Measurements from ENCODE around the gene HSD17B2.

HSD17B2 gene

GRCh38 chr16:82067042-82067803, 32.2 kb downstream of the HSD17B2 start:
- Histone ChIP-seq H3K79me2 (ENCODE audit: insufficient read depth, low read length) (no peaks in the 10 kb centered on the region), H3K4me2 (ENCODE audit: low read depth, low read length, poor library complexity, severe bottlenecking) (no peak overlapping the region), H2AFZ (ENCODE audit: low read length) (no peak overlapping the region), H3K4me3 (ENCODE audit: low read length, poor library complexity, severe bottlenecking) (no peak overlapping the region), H3K4me1 (ENCODE audit: insufficient read depth, low read length, poor library complexity, severe bottlenecking) (no peaks in the 10 kb centered on the region), H3K9ac (ENCODE audit: low read depth, low read length, poor library complexity, severe bottlenecking) (no peak overlapping the region), H3K9me3 (ENCODE audit: insufficient read depth, low read depth, low read length) (no peaks in the 10 kb centered on the region), H3K9me2 (replicated peaks; ENCODE audit: low read depth, low read length) (no peaks in the 10 kb centered on the region), H3K36me3 (ENCODE audit: insufficient read depth, low read length) (no peaks in the 10 kb centered on the region), H4K20me1 (ENCODE audit: insufficient read depth, low read length, poor library complexity, severe bottlenecking) (no peaks in the 10 kb centered on the region), H3F3A (ENCODE audit: low read depth) (no peaks in the 10 kb centered on the region), H3K27me3 (ENCODE audit: insufficient read depth, low read length, poor library complexity, severe bottlenecking) (no peaks in the 10 kb centered on the region)
- TF ChIP-seq EZH2phosphoT487 (IDR thresholded peaks at IDR 0.05; ENCODE audit: borderline replicate concordance) (no peak), CTCF (conservative IDR thresholded peaks at IDR 0.05; ENCODE audit: low read length) (no peak)

DNA sequence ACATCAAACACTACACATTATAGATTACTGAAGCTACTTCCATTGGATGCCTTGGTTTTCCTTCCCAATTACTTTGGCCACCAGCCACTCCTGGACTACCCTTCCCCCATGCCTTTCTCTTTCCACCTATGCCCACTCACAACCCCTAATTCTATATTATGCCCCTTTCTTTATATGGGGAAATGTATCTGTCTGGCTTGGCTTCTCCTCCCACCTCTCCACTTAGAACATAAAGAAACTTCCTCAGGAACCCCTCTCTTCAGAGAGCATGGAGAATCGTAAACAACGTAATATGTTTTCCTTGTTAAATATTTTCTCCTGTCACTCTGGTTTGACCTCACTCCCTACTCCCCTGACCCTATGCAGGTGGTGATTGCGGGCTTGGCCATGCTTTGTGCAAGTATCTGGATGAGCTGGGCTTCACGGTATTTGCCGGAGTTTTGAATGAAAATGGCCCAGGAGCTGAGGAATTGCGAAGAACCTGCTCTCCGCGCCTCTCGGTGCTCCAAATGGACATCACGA, 32.8 kb downstream of the HSD17B2 start:
- H3K79me2 ChIP-seq (ENCODE audit: insufficient read depth, low read length), result no peaks in the 10 kb centered on the region
- TF ChIP-seq EZH2phosphoT487 (IDR thresholded peaks at IDR 0.05; ENCODE audit: borderline replicate concordance) (no peak), CTCF (conservative IDR thresholded peaks at IDR 0.05; ENCODE audit: low read length) (no peak)
- no peak overlapping the region for H3K4me3 ChIP-seq (ENCODE audit: low read length, poor library complexity, severe bottlenecking)
- no peaks in the 10 kb centered on the region for H3F3A ChIP-seq (ENCODE audit: low read depth)
- H3K9me3 ChIP-seq (ENCODE audit: insufficient read depth, low read depth, low read length), result no peaks in the 10 kb centered on the region
- H3K9me2 ChIP-seq (replicated peaks; ENCODE audit: low read depth, low read length), result no peaks in the 10 kb centered on the region
- no peak overlapping the region for H2AFZ ChIP-seq (ENCODE audit: low read length)
- H3K36me3 ChIP-seq (ENCODE audit: insufficient read depth, low read length), result no peaks in the 10 kb centered on the region
- no peak overlapping the region for H3K9ac ChIP-seq (ENCODE audit: low read depth, low read length, poor library complexity, severe bottlenecking)
- H3K4me2 ChIP-seq (ENCODE audit: low read depth, low read length, poor library complexity, severe bottlenecking), result no peak overlapping the region
- no peaks in the 10 kb centered on the region for H3K4me1 ChIP-seq (ENCODE audit: insufficient read depth, low read length, poor library complexity, severe bottlenecking)
- H4K20me1 ChIP-seq (ENCODE audit: insufficient read depth, low read length, poor library complexity, severe bottlenecking), result no peaks in the 10 kb centered on the region
- H3K27me3 ChIP-seq (ENCODE audit: insufficient read depth, low read length, poor library complexity, severe bottlenecking), result no peaks in the 10 kb centered on the region

GRCh38 chr16:82070656-82071369, 35.8 kb downstream of the HSD17B2 start:
- Histone ChIP-seq H4K20me1 (ENCODE audit: insufficient read depth, low read length, poor library complexity, severe bottlenecking) (no peaks in the 10 kb centered on the region), H3F3A (ENCODE audit: low read depth) (no peaks in the 10 kb centered on the region), H3K36me3 (ENCODE audit: insufficient read depth, low read length) (no peaks in the 10 kb centered on the region), H3K4me3 (ENCODE audit: low read length, poor library complexity, severe bottlenecking) (no peak overlapping the region), H3K9me2 (replicated peaks; ENCODE audit: low read depth, low read length) (no peaks in the 10 kb centered on the region), H2AFZ (ENCODE audit: low read length) (no peak overlapping the region), H3K4me1 (ENCODE audit: insufficient read depth, low read length, poor library complexity, severe bottlenecking) (no peaks in the 10 kb centered on the region), H3K27me3 (ENCODE audit: insufficient read depth, low read length, poor library complexity, severe bottlenecking) (no peaks in the 10 kb centered on the region), H3K79me2 (ENCODE audit: insufficient read depth, low read length) (no peaks in the 10 kb centered on the region), H3K9me3 (ENCODE audit: insufficient read depth, low read depth, low read length) (no peaks in the 10 kb centered on the region), H3K9ac (ENCODE audit: low read depth, low read length, poor library complexity, severe bottlenecking) (no peak overlapping the region), H3K4me2 (ENCODE audit: low read depth, low read length, poor library complexity, severe bottlenecking) (no peak overlapping the region)
- TF ChIP-seq CTCF (conservative IDR thresholded peaks at IDR 0.05; ENCODE audit: low read length), result no peak
- TF ChIP-seq EZH2phosphoT487 (IDR thresholded peaks at IDR 0.05; ENCODE audit: borderline replicate concordance), result no peak

Data from Loucy (cell line).